HG03025 (cell line): ENCODE measurements around the gene ZNF80.
A peak's percentile ranks its signal among the peaks of the same experiment; 100 is the strongest.

Source experiments
- ATAC-seq: cut with Tn5 transposase; IDR thresholded peaks from one replicate; pipeline ENCODE4 v1.9.1; 2021; ENCODE audit warnings: mild to moderate bottlenecking, moderate library complexity; ENCODE audit not compliant: unreplicated experiment, low FRiP score

ZNF80 gene

DNA sequence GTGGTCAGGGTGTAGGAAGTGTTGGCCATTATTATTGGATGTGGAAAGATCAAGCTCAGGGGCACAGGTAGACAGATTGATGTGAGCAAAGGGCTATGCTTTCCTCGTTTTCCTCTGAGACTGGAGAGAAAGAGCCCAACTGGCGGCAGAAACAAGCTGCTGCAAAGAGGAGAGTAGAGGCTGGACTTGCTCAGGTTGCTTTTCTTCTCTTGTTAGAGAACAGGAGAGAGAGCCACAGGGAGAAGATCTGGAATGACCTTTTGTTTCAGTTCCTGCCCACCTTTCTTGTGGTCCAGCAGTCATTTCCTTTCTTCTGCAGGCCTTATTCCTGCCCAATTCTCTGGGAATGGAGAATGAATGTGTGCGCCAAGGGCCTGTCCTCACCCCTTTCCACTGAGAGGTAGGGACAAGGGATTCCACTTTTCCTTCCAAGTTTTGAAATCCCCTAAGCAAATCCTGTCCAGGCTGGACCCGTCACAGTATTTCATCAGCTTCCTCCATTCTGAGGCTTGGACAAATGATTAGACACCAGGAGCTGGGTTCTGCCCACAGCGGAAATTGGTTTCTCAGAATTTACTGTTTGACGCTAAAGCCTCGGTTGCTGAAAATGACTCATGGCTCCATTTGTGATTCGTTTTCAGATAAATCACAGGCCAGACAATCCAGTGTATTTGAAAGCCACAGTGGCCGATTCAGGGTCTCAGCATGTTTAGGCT is 16.1 kb downstream of the ZNF80 start:
- ATAC-seq: no peak

DNA sequence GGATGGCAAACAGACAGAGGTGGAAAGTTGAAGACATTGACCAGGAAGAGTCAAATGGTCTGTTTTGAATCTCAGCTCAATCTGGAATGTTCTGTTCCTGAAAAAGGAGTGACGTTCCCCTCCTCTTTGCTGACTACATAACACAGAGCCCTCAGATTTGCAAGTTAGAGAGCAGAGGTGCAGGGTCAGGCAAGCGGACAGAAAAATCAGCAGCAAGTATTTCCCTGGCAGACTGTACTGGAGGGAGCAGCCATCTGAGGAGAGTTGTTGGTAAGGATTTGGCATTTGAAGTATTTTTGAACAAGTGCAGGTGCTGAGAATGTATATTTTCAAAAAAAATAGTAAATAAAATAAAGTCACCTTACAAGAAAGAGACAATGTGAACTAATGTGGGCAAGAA is 17.6 kb downstream of the ZNF80 start:
- no peak for ATAC-seq

DNA sequence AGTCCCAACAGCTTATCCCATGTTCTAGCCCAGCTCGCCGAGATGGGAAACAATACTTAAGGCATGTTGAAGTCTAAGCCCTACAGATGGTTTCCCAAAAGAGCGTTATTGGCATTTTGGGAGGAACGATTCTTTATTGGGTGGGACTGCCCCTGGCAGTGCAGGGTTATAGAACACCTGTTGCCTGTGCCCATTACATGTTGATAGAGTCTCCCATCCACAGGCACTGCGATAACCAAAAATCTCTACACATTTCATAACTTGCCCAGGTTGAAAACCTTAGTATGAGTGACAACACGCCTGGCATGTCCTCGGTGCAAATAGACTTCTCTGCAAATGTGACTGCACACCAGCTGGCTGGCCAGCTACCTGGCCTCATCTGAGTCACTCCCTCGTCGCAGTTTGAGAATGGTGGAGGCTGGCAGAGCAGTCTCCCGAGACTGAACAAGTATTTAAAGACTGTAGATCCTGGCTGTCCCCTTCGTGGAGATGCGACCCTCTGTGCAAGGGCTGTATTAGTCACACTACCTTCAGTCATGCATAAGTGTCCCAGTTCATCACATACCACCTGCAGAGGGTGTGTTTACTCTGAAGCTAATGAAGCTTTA is 18.7 kb downstream of the ZNF80 start:
- ATAC-seq: no peak

DNA sequence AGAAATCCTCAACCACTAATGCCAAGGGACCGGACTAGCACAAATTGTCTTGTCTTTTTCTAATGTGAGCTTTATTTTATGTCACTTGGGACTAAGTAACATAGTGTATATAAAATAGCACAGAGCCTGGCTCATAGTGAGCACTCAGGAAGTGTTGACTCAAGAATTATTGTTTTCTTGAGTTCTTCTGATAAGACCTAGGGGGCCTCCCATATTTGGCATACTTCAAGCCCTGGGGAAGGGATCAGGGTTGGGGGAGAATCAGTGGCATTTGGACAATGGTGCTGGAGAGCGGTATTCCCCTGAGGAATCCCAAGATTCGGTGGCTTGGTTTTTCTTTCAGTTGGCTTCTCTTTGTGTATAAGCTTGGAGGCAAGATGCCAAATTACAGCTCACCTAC is 19.4 kb downstream of the ZNF80 start:
- no peak for ATAC-seq

DNA sequence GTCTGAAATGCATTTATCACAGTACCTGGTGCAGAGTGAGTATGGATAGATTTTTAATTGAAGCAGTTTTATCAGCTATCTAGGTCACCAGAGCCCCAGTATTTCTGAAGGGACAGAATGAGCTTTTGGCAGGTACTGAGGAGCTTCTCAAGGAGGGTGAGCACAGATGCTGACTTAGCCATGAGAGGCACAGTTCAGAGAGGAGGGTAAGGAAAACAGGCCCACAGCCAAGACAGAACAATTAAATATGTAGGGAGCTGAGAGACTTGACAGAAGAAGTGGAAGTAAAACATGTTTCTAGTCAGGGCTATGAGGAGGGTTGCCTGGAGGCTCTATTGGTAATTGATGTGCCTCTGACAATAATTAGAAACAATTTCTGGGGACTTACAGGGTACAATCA is 20.1 kb downstream of the ZNF80 start:
- ATAC-seq: no peak

DNA sequence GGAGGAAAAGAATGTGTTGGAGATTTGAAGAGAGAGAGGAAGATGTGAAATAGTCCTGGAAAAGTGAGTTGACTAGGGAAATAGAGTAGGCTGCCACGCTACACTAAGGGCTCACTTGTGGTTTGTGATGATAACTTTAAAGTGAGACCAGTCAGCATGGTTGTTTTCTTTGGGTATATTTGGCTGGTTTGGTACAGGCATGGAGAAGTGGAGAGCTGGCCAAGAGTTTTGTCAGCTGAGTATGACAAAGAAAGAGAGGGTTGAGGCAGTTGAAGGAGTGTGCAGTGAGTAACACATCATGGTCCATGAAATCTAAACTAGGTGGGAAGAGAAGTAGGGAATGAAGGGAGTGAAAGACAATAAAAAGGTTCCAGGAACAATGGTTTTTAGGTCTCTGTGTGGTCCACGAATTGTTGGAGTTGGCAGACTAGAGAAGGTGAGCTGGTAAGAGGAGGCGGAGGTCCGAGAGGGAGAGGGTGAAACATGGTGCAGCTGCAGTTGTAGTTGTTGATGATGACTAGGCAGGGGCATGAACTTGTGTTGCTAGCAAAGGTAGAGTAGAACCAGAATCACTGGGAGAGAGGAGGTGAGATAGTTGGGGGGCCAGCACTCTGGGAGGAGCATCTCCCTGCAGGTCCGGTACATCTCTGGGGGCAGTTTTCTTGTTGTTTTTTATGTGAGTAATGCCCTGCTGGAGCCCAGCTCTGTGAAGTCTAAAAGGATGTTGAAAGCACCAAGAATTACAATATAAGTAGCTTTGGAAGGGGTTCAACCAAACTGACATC is 21.0 kb downstream of the ZNF80 start:
- ATAC-seq: no peak

DNA sequence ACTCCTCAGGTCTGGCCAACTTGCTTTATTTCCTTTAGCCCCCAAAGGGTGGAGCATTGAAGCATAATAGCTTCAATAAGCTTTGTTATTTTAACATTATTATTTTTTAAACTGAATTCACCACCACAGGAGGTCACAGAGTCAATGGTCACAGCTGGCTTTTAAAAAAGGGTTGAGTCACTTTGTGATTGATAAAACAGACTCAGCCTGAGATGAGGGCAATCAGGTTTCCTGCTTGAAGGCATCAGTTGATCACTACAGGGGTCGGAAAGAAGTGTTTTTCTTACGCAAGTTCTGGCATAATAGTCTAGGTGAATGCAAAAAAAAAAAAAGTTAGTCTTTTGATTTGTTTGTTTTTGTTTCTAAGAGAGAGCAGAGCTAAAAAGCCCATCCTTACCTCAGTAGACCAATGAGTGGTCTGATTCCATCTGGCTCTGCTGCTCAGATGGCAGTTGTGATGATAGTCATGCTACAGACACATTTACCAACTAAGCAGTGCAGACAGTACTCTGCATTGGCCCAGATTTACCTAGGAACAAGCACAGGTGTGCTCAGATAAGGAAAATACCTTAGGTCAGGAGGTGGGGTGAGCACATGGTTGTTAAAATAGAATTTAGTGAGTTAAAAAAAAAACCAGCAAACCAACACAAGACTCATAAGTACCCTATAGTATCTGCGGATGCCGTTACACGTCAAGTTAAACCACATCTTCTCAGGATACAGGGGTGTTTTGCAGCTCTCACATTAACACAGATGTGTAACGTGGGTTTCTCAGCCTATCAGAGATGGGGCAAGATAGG is 22.6 kb downstream of the ZNF80 start:
- ATAC-seq: peak; percentile 13

DNA sequence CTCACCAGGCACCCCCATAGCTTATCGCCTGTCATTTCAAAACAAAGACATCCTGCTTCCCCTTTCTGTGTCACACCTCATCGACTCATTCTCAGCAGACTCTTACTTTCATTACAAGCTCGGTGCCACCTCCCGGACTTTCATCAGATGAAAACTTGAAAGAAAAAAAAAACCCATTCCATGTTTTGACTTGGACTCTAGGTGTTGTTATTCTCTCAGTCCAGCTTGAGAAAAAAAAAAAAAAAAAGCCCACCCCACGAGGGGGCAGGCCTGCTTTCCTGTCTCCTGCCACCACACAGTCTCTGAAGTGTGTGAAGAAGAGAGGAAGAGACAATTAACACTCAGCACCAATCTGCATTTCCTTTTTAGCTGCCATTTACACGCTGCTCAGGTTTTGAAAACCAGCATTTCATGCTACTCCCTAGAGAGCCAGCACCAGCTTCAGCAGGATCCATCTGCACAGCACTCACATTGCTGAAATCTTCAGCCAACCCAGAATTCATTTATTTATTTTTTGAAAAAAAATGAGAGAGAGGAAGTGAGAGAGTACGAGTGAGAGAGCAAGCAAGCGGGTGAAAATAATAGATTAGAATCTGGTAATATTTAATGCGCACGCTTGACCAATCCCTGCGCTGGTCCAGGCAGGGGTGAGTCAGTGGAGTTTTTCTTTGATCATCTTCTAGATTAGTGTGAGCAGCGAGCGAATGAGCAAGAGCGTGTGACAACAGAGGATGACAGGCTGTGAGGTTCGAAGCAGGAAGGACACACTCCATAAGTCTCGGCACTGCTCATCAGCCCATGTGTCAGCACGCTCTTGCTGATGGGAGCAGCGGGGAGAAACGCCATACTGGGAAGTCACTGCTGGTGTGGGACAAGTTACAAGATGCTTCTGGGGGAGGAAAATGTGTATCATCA is 23.5 kb downstream of the ZNF80 start:
- peak; percentile 94 for ATAC-seq

DNA sequence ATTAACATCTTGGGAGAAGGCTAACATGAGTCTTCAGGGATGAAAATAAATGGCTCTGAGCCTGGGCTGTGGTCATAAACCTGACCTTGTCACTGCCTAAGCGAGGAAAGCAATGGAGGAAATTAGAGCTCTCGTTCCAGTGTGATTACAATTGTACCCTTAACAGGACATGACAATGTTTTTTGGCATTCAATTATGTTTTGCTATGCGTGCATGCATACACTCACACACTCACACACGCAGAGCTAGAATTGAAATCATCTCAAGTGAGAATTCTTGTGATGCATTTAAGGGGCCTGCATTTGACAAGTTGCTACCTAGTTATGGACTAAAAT is 24.1 kb downstream of the ZNF80 start:
- ATAC-seq: peak; percentile 2

DNA sequence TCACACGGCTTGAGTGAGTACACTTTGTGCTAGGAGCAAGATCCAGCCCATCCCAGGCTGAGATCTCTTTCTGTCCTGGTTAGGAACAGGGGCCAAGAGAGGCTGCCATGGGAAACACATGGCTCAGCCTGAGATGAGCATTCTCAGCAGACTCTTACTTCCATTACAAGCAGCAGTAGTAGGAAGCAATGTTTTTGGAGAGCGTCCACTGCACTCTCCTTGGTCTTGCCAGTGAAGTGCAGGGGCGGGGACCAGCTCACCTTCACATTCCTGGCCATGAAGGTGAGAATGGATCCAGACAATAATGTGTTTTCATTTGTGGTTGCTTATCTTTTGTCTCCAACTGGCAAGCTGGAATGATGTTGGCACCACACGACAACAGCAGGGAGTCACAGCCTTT is 24.7 kb downstream of the ZNF80 start:
- no peak for ATAC-seq

DNA sequence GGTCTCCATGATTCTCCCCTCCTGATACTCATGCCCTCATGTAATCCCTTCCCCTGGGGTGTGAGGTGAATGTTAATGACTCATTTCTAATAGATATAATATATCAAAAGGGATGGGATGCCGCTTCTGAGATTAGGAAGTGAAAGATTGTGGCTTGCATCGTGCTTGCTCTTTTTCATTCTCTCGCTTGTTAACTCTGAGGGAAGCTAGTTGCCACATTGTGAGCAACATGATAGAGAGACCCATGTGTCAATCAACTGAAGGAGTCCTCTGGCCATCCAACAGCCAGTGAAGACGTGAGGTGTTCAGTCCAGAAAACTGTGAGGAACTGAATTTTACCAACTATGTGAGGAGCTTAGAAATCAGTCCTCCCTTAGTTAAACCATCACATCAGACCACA is 29.6 kb downstream of the ZNF80 start:
- peak; percentile 77 for ATAC-seq

DNA sequence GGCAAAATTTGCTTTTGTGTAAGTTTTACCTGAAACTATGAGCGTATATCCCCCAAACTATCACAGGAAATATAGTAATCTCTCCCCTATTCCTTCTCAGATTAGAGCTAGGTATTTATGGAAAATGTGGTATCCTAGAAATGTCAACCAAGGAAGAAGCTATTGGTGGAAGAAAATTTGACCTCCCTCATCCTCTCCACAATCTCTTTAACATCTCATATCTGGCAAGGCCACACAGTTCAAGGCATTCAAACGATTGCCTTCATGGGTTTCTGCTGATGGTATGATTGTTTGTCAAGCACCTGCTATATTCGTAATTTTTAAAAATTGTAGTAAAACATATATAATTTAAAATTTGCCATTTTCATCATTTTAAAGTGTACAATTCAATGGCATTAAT is 31.0 kb downstream of the ZNF80 start:
- ATAC-seq: no peak

DNA sequence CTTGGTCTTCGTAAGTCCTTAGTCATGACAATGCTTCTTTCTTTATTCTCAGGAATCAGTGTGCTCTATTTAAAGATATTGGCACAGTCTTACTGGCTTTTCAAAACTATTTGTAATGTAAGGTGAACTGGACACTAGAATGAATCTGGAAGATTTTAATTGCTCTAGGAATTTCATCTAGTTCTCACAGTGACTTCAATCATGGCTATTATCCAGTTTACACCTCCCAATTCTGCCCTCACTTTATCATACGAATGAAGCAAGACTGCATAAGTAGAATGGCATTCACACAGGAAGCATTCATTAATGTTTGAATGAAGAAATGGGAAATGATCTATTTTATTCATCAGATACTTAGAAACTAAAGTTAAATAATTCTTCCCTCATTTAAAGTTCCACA is 31.8 kb downstream of the ZNF80 start:
- no peak for ATAC-seq

DNA sequence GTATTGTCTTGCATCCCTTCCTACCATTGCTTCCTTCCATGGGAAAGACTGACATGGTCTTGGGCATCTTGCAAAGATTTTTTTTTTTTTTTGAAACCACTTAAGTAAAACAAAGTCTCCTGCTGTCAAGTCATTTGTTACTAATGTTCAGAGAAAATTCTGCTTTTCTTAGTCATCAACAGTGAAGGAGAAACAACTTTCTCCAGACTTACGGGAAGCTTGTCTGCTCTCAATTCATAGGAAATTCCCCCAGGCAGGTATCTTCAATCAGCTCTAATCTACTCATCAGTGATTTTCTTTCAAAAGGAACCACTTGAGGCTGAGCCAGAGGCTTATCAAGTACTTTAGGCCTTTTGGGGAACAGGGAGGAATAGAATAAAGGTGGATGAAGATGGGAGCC is 42.6 kb downstream of the ZNF80 start:
- no peak for ATAC-seq

DNA sequence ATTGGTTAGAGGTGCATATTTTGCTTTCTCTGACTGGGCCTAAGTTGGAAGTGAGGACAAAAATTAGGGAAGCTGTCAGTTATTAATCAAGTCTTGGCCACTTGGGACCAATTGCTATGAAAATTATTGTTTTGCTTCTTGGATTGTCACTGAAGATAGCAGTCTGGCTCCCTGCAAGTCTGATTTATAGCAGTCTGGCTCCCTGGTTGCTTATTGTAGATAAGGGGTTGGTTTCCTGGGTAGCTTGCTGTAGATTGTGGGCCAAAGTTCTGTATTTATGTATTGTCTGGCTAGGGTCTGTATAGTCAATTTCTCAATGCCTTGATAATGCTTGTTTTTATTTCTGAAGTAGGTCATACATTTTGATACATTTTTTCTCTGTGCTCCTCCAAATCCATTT is 45.2 kb downstream of the ZNF80 start:
- no peak for ATAC-seq

DNA sequence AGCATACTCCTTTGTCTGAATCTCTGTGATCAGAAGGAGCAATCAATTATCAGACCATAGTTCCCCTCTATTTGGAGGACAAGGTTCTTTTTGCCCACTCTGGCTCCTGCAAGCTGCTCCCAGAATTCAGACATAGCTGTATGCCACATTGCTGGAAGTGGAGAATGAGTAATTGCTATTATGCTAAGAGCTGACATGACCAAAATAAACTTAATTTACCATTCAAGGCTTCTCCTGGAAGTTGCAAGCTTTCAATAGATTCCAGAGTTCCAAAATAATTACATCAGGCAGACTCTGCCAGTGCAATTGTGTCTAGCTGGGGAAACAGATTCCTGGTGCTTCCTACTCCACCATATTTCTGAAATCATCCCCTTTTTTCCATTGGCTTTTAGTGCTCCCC is 50.9 kb downstream of the ZNF80 start:
- ATAC-seq: no peak
